HEK293 (cell line): ENCODE data around the gene CSF3R.
A peak's percentile ranks its signal among the peaks of the same experiment; 100 is the strongest.

Experiments used
- FEZF1 ChIP-seq: fragments of 450-650 bp; formaldehyde crosslinking; IDR thresholded peaks from 2 replicates; pipeline ENCODE4 v1.5.1; 2016; ENCODE audit warnings: missing biosample characterization, missing genetic modification characterization
- GLI4 ChIP-seq: fragments of 450-650 bp; formaldehyde crosslinking; IDR thresholded peaks from 2 replicates; pipeline ENCODE4 v1.5.1; 2016; ENCODE audit warnings: missing biosample characterization, missing genetic modification characterization
- IKZF3 ChIP-seq: fragments of 450-650 bp; IDR thresholded peaks from 2 replicates; pipeline ENCODE4 v1.5.0; 2018; ENCODE audit warnings: missing biosample characterization, mild to moderate bottlenecking, missing genetic modification characterization, moderate library complexity
- KLF17 ChIP-seq: fragments of 450-650 bp; formaldehyde crosslinking; IDR thresholded peaks from 2 replicates; pipeline ENCODE4 v1.5.1; 2016; ENCODE audit warnings: missing biosample characterization, missing genetic modification characterization
- KLF8 ChIP-seq: fragments of 450-650 bp; formaldehyde crosslinking; IDR thresholded peaks from 2 replicates; pipeline ENCODE4 v1.5.1; 2016; ENCODE audit warnings: missing biosample characterization, missing genetic modification characterization
- MEIS1 ChIP-seq: sonication (generic); formaldehyde crosslinking; IDR thresholded peaks from 2 replicates; pipeline ENCODE4 v1.8.1; 2022; ENCODE audit warnings: missing genetic modification reagents, mild to moderate bottlenecking, borderline replicate concordance
- OSR2 ChIP-seq: fragments of 450-650 bp; formaldehyde crosslinking; IDR thresholded peaks from 2 replicates; pipeline ENCODE4 v1.5.1; 2016; ENCODE audit warnings: missing biosample characterization, missing genetic modification characterization
- PRDM1 ChIP-seq: fragments of 450-650 bp; formaldehyde crosslinking; IDR thresholded peaks from 2 replicates; pipeline ENCODE4; 2016; ENCODE audit warnings: missing biosample characterization, missing genetic modification characterization
- WT1 ChIP-seq: fragments of 450-650 bp; formaldehyde crosslinking; IDR thresholded peaks from 2 replicates; pipeline ENCODE4 v1.5.1; 2016; ENCODE audit warnings: missing biosample characterization, missing genetic modification characterization
- YY2 ChIP-seq: fragments of 450-650 bp; formaldehyde crosslinking; IDR thresholded peaks from 2 replicates; pipeline ENCODE4 v1.5.1; 2016; ENCODE audit warnings: missing biosample characterization, missing genetic modification characterization
- ZEB2 ChIP-seq: fragments of 450-650 bp; formaldehyde crosslinking; IDR thresholded peaks from 2 replicates; pipeline ENCODE4 v1.5.1; 2016; ENCODE audit warnings: missing biosample characterization, missing genetic modification characterization
- ZNF112 ChIP-seq: fragments of 450-650 bp; formaldehyde crosslinking; IDR thresholded peaks from 2 replicates; pipeline ENCODE4 v1.5.0; 2017; ENCODE audit warnings: missing biosample characterization, missing genetic modification characterization
- ZNF155 ChIP-seq: fragments of 450-650 bp; formaldehyde crosslinking; IDR thresholded peaks from 2 replicates; pipeline ENCODE4 v1.5.1; 2016; ENCODE audit warnings: missing biosample characterization, missing genetic modification characterization
- ZNF157 ChIP-seq: fragments of 450-650 bp; formaldehyde crosslinking; IDR thresholded peaks from 2 replicates; pipeline ENCODE4 v1.5.1; 2016; ENCODE audit warnings: missing biosample characterization, missing genetic modification characterization
- ZNF16 ChIP-seq: fragments of 450-650 bp; formaldehyde crosslinking; IDR thresholded peaks from 2 replicates; pipeline ENCODE4 v1.5.1; 2016; ENCODE audit warnings: low read depth, missing biosample characterization, missing genetic modification characterization
- ZNF202 ChIP-seq: fragments of 450-650 bp; formaldehyde crosslinking; IDR thresholded peaks from 2 replicates; pipeline ENCODE4 v1.5.1; 2016; ENCODE audit warnings: missing biosample characterization, missing genetic modification characterization, borderline replicate concordance
- ZNF221 ChIP-seq: fragments of 450-650 bp; formaldehyde crosslinking; IDR thresholded peaks from 2 replicates; pipeline ENCODE4 v1.5.1; 2017; ENCODE audit warnings: missing biosample characterization, missing genetic modification characterization, borderline replicate concordance
- ZNF24 ChIP-seq: fragments of 450-650 bp; formaldehyde crosslinking; IDR thresholded peaks from 2 replicates; pipeline ENCODE4 v1.5.1; 2016; ENCODE audit warnings: missing biosample characterization, missing genetic modification characterization
- ZNF248 ChIP-seq: fragments of 450-650 bp; formaldehyde crosslinking; IDR thresholded peaks from 2 replicates; pipeline ENCODE4 v1.5.1; 2017; ENCODE audit warnings: missing biosample characterization, missing genetic modification characterization
- ZNF311 ChIP-seq: fragments of 450-650 bp; formaldehyde crosslinking; IDR thresholded peaks from 2 replicates; pipeline ENCODE4 v1.5.1; 2017; ENCODE audit warnings: missing biosample characterization, missing genetic modification characterization, borderline replicate concordance
- ZNF324 ChIP-seq: fragments of 450-650 bp; formaldehyde crosslinking; IDR thresholded peaks from 2 replicates; pipeline ENCODE4 v1.5.1; 2016; ENCODE audit warnings: missing biosample characterization, missing genetic modification characterization
- ZNF404 ChIP-seq: fragments of 450-650 bp; formaldehyde crosslinking; IDR thresholded peaks from 2 replicates; pipeline ENCODE4 v1.5.1; 2017; ENCODE audit warnings: missing biosample characterization, missing genetic modification characterization
- ZNF423 ChIP-seq: fragments of 450-650 bp; formaldehyde crosslinking; IDR thresholded peaks from 2 replicates; pipeline ENCODE4 v1.5.1; 2016; ENCODE audit warnings: missing biosample characterization, missing genetic modification characterization
- ZNF513 ChIP-seq: fragments of 450-650 bp; IDR thresholded peaks from 2 replicates; pipeline ENCODE4 v1.5.1; 2018; ENCODE audit warnings: missing biosample characterization, missing genetic modification characterization
- ZNF596 ChIP-seq: fragments of 450-650 bp; IDR thresholded peaks from 2 replicates; pipeline ENCODE4 v1.5.0; 2018; ENCODE audit warnings: missing biosample characterization, mild to moderate bottlenecking, missing genetic modification characterization, moderate library complexity
- ZNF600 ChIP-seq: fragments of 450-650 bp; formaldehyde crosslinking; IDR thresholded peaks from 2 replicates; pipeline ENCODE4 v1.5.1; 2016; ENCODE audit warnings: missing biosample characterization, missing genetic modification characterization
- ZNF623 ChIP-seq: fragments of 450-650 bp; formaldehyde crosslinking; IDR thresholded peaks from 2 replicates; pipeline ENCODE4 v1.5.1; 2016; ENCODE audit warnings: missing biosample characterization, missing genetic modification characterization
- ZNF654 ChIP-seq: fragments of 450-650 bp; formaldehyde crosslinking; IDR thresholded peaks from 2 replicates; pipeline ENCODE4 v1.5.1; 2016; ENCODE audit warnings: low read depth, missing biosample characterization, missing genetic modification characterization
- ZNF777 ChIP-seq: fragments of 450-650 bp; formaldehyde crosslinking; IDR thresholded peaks from 2 replicates; pipeline ENCODE4 v1.5.1; 2017; ENCODE audit warnings: missing biosample characterization, missing genetic modification characterization, borderline replicate concordance
- ZSCAN4 ChIP-seq: fragments of 450-650 bp; formaldehyde crosslinking; IDR thresholded peaks from 2 replicates; pipeline ENCODE4 v1.5.1; 2017; ENCODE audit warnings: missing biosample characterization, missing genetic modification characterization
- TF ChIP-seq, protein P1 (sequence below): fragments of 450-650 bp; formaldehyde crosslinking; IDR thresholded peaks from 2 replicates; pipeline ENCODE4 v1.5.1; 2016; ENCODE audit warnings: missing biosample characterization, missing genetic modification characterization
- TF ChIP-seq, protein P2 (sequence below): fragments of 450-650 bp; formaldehyde crosslinking; IDR thresholded peaks from 2 replicates; pipeline ENCODE4 v1.5.1; 2016; ENCODE audit warnings: missing biosample characterization, missing genetic modification characterization
- TF ChIP-seq, protein P3 (sequence below): sonication (generic); formaldehyde crosslinking; IDR thresholded peaks from 2 replicates; pipeline ENCODE4 v1.8.1; 2022; ENCODE audit warnings: mild to moderate bottlenecking, moderate library complexity, missing genetic modification reagents

CSF3R gene

GRCh38 chr1:36463803-36464604 is 18.7 kb downstream of the CSF3R start, which contains the start of gene MRPS15 (continued):
- peak; percentile 96 for TF ChIP-seq KLF17
- TF ChIP-seq PRDM1 (tag by site-specific recombination), result no peak; the same call in 1 of the 2 replicates
- TF ChIP-seq ZNF248, result no peak
- TF ChIP-seq, protein P1, sequence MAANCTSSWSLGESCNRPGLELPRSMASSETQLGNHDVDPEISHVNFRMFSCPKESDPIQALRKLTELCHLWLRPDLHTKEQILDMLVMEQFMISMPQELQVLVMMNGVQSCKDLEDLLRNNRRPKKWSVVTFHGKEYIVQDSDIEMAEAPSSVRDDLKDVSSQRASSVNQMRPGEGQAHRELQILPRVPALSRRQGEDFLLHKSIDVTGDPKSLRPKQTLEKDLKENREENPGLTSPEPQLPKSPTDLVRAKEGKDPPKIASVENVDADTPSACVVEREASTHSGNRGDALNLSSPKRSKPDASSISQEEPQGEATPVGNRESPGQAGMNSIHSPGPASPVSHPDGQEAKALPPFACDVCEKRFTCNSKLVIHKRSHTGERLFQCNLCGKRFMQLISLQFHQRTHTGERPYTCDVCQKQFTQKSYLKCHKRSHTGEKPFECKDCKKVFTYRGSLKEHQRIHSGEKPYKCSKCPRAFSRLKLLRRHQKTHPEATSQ (tag by site-specific recombination), result 0 out of 2 replicates have a peak, but pooled peaks have one; percentile 64
- TF ChIP-seq, protein P2, sequence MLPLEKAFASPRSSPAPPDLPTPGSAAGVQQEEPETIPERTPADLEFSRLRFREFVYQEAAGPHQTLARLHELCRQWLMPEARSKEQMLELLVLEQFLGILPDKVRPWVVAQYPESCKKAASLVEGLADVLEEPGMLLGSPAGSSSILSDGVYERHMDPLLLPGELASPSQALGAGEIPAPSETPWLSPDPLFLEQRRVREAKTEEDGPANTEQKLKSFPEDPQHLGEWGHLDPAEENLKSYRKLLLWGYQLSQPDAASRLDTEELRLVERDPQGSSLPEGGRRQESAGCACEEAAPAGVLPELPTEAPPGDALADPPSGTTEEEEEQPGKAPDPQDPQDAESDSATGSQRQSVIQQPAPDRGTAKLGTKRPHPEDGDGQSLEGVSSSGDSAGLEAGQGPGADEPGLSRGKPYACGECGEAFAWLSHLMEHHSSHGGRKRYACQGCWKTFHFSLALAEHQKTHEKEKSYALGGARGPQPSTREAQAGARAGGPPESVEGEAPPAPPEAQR (tag by site-specific recombination), result peak; percentile 94
- TF ChIP-seq ZNF600 (tag by site-specific recombination), result no peak
- no peak; the same call in 1 of the 2 replicates for TF ChIP-seq ZNF423 (tag by site-specific recombination)
- no peak for TF ChIP-seq ZNF112
- TF ChIP-seq ZNF324, result peak; percentile 93
- TF ChIP-seq ZNF404, result no peak
- TF ChIP-seq ZNF596 (tag by site-specific recombination), result no peak
- peak; percentile 98 for TF ChIP-seq ZNF777 (tag by site-specific recombination)
- no peak; the same call in 1 of the 2 replicates for TF ChIP-seq WT1
- TF ChIP-seq, protein P3, sequence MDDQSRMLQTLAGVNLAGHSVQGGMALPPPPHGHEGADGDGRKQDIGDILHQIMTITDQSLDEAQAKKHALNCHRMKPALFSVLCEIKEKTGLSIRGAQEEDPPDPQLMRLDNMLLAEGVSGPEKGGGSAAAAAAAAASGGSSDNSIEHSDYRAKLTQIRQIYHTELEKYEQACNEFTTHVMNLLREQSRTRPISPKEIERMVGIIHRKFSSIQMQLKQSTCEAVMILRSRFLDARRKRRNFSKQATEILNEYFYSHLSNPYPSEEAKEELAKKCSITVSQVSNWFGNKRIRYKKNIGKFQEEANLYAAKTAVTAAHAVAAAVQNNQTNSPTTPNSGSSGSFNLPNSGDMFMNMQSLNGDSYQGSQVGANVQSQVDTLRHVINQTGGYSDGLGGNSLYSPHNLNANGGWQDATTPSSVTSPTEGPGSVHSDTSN, result no peak
- no peak for TF ChIP-seq IKZF3 (tag by site-specific recombination)
- no peak for TF ChIP-seq FEZF1 (tag by site-specific recombination)
- 0 out of 2 replicates have a peak, but pooled peaks have one; percentile 9 for TF ChIP-seq GLI4 (tag by site-specific recombination)
- TF ChIP-seq YY2 (tag by site-specific recombination), result peak; percentile 100
- 0 out of 2 replicates have a peak, but pooled peaks have one; percentile 68 for TF ChIP-seq ZNF221
- no peak for TF ChIP-seq OSR2 (tag by site-specific recombination)
- TF ChIP-seq ZSCAN4, result peak; percentile 42; the same call in 1 of the 2 replicates
- TF ChIP-seq ZNF24 (tag by site-specific recombination), result peak; percentile 83
- no peak for TF ChIP-seq ZNF202 (tag by site-specific recombination)
- TF ChIP-seq ZNF157 (tag by site-specific recombination), result no peak
- no peak for TF ChIP-seq ZNF311 (tag by site-specific recombination)
- TF ChIP-seq ZNF513 (tag by site-specific recombination), result 0 out of 2 replicates have a peak, but pooled peaks have one; percentile 28
- no peak for TF ChIP-seq MEIS1 (CRISPR knock-in tag)
- peak; percentile 99 for TF ChIP-seq ZEB2 (tag by site-specific recombination)
- no peak for TF ChIP-seq ZNF16 (tag by site-specific recombination)
- peak; percentile 19 for TF ChIP-seq ZNF623 (tag by site-specific recombination)
- TF ChIP-seq ZNF654 (tag by site-specific recombination), result no peak
- no peak for TF ChIP-seq ZNF155 (tag by site-specific recombination)
- TF ChIP-seq KLF8 (tag by site-specific recombination), result peak; percentile 89
